SK-N-SH (cell line): ENCODE measurements around the gene TESMIN. TPM values are rescaled to one million over a fixed set of nuclear protein-coding genes. Genes with fewer than 3 reads are reported as not detected.

Experiments used
- CTCF ChIA-PET: fragments of 300-600, 350-600 bp; formaldehyde crosslinking; extraction: SDS; loops from one replicate; lab custom pipeline; 2021; lab: Yijun Ruan, JAX
- POLR2A ChIA-PET: fragments of 350-600 bp; sonication (Branson Sonifier 250); formaldehyde crosslinking; extraction: SDS; loops from one replicate; lab custom pipeline; 2020; ENCODE audit warnings: antibody characterized with exemption, inconsistent platforms; lab: Yijun Ruan, JAX
- DNase-seq: peaks from one replicate; pipeline ENCODE4 v3.0.0; 2012
- H2AFZ ChIP-seq: fragments of 200-600 bp; sonication (generic); 2 replicates; pipeline ENCODE4 v1.8.1; 2016; ENCODE audit warnings: antibody characterized with exemption, mild to moderate bottlenecking, low read depth
- H3F3A ChIP-seq: fragments of 200-600 bp; sonication (generic); replicated peaks from 2 replicates; pipeline ENCODE3; 2016; ENCODE audit warnings: antibody characterized with exemption, mild to moderate bottlenecking; ENCODE audit not compliant: insufficient read depth
- H3K27ac ChIP-seq, 2 experiments: fragments of 200-500 bp in 1 of 2; fragments of 200-600 bp in 1 of 2; sonication (Bioruptor generic) in 1 of 2; sonication (generic), shearing (Covaris generic) in 1 of 2; 2 replicates each; pipeline versions ENCODE4 v1.5.1 to v1.6.1; 2014 to 2016; ENCODE audit warnings: low read depth in 2 of 2, inconsistent platforms in 1 of 2, low read length in 1 of 2, mild to moderate bottlenecking in 1 of 2, mixed read lengths in 1 of 2
- H3K27me3 ChIP-seq: fragments of 200-600 bp; sonication (generic), shearing (Covaris generic); 2 replicates; pipeline ENCODE4 v1.6.1; 2016; ENCODE audit warnings: mixed run types; ENCODE audit not compliant: insufficient read depth
- H3K36me3 ChIP-seq, 2 experiments: fragments of 200-500 bp in 1 of 2; fragments of 200-600 bp in 1 of 2; sonication (Bioruptor generic) in 1 of 2; sonication (generic) in 1 of 2; replicated peaks in 1 of 2; 2 replicates each; pipeline versions ENCODE3 to v1.5.1; 2014 to 2016; ENCODE audit warnings: low read length in 1 of 2, mild to moderate bottlenecking in 1 of 2; ENCODE audit not compliant: insufficient read depth in 2 of 2, control insufficient read depth in 1 of 2
- H3K4me1 ChIP-seq, 2 experiments: fragments of 200-500 bp in 1 of 2; fragments of 200-600 bp in 1 of 2; sonication (Bioruptor generic) in 1 of 2; sonication (generic), shearing (Covaris generic) in 1 of 2; 2 replicates each; pipeline versions ENCODE4 v1.5.1 to v1.6.1; 2014 to 2016; ENCODE audit warnings: low read depth in 1 of 2, low read length in 1 of 2, mixed run types in 1 of 2; ENCODE audit not compliant: insufficient read depth in 2 of 2, control insufficient read depth in 1 of 2
- H3K4me2 ChIP-seq: fragments of 200-600 bp; sonication (generic), shearing (Covaris generic); 2 replicates; pipeline ENCODE4 v1.6.1; 2017; ENCODE audit warnings: mixed run types
- H3K4me3 ChIP-seq, 2 experiments: fragments of 200-500 bp in 1 of 2; fragments of 200-600 bp in 1 of 2; sonication (Bioruptor generic) in 1 of 2; sonication (generic), shearing (Covaris generic) in 1 of 2; 2 replicates each; pipeline versions ENCODE4 v1.5.1 to v1.8.1; 2014 to 2016; ENCODE audit warnings: low read depth in 2 of 2, inconsistent platforms in 1 of 2, low read length in 1 of 2, mild to moderate bottlenecking in 1 of 2, mixed read lengths in 1 of 2, moderate library complexity in 1 of 2
- H3K79me2 ChIP-seq: fragments of 200-600 bp; sonication (generic); 2 replicates; pipeline ENCODE4 v1.8.1; 2017; ENCODE audit warnings: mild to moderate bottlenecking; ENCODE audit not compliant: insufficient read depth
- H3K9ac ChIP-seq: fragments of 200-600 bp; sonication (generic); 2 replicates; pipeline ENCODE4 v1.6.1; 2017; ENCODE audit warnings: mixed run types
- H3K9me2 ChIP-seq: fragments of 200-600 bp; sonication (generic); 2 replicates; pipeline ENCODE4 v1.6.1; 2017; ENCODE audit warnings: mixed run types
- H3K9me3 ChIP-seq: fragments of 200-600 bp; sonication (generic); 2 replicates; pipeline ENCODE4 v1.6.1; 2017; ENCODE audit warnings: mixed run types, mild to moderate bottlenecking, moderate library complexity
- H4K20me1 ChIP-seq: fragments of 200-600 bp; sonication (generic); 2 replicates; pipeline ENCODE4 v1.6.1; 2017; ENCODE audit warnings: mild to moderate bottlenecking, mixed run types; ENCODE audit not compliant: insufficient read depth
- CHD2 ChIP-seq: fragments of 150-350 bp; IDR thresholded peaks from 2 replicates; pipeline ENCODE4 v1.6.1; 2018; ENCODE audit warnings: low read length; ENCODE audit not compliant: partially characterized antibody
- EZH2phosphoT487 ChIP-seq: fragments of 200-600 bp; sonication (generic); IDR thresholded peaks from 2 replicates; pipeline ENCODE4 v1.6.1; 2017; ENCODE audit warnings: low read depth, mixed run types, mild to moderate bottlenecking, antibody characterized with exemption, moderate library complexity, borderline replicate concordance
- FOXJ3 ChIP-seq: sonication (generic); formaldehyde crosslinking; IDR thresholded peaks from 2 replicates; pipeline ENCODE4 v1.5.1; 2020; ENCODE audit warnings: mild to moderate bottlenecking, missing genetic modification reagents
- GATA2 ChIP-seq: sonication (generic); formaldehyde crosslinking; IDR thresholded peaks from 2 replicates; pipeline ENCODE4 v1.5.0; 2020; ENCODE audit warnings: mild to moderate bottlenecking, missing genetic modification reagents
- JUND ChIP-seq: IDR thresholded peaks from 2 replicates; pipeline ENCODE4 v1.4.0; 2012
- NFIC ChIP-seq: IDR thresholded peaks from 2 replicates; pipeline ENCODE4 v1.4.0; 2012; ENCODE audit warnings: borderline replicate concordance
- NRF1 ChIP-seq: IDR thresholded peaks from 2 replicates; pipeline ENCODE4 v1.6.1; 2012; ENCODE audit warnings: low read depth, mild to moderate bottlenecking, low read length
- POLR2AphosphoS5 ChIP-seq: IDR thresholded peaks from 2 replicates; pipeline ENCODE4 v1.6.1; 2012; ENCODE audit warnings: low read depth, low read length
- RAD21 ChIP-seq: IDR thresholded peaks from 2 replicates; pipeline ENCODE4 v1.6.1; 2012; ENCODE audit warnings: mild to moderate bottlenecking, low read length
- RCOR1 ChIP-seq: fragments of 150-350 bp; IDR thresholded peaks from 2 replicates; pipeline ENCODE4 v1.6.1; 2017; ENCODE audit warnings: antibody characterized with exemption, low read length
- RFX5 ChIP-seq: IDR thresholded peaks from 2 replicates; pipeline ENCODE4 v1.6.1; 2012; ENCODE audit warnings: mild to moderate bottlenecking, improper control_type of control experiment, low read length
- RXRA ChIP-seq: IDR thresholded peaks from 2 replicates; pipeline ENCODE4 v1.4.0; 2012; ENCODE audit warnings: low read depth, mild to moderate bottlenecking, borderline replicate concordance
- SMC3 ChIP-seq: IDR thresholded peaks from 2 replicates; pipeline ENCODE4 v1.6.1; 2012; ENCODE audit warnings: low read depth, low read length, improper control_type of control experiment
- TAF1 ChIP-seq: IDR thresholded peaks from 2 replicates; pipeline ENCODE4 v1.6.1; 2012; ENCODE audit warnings: low read depth, mild to moderate bottlenecking, low read length, moderate library complexity, borderline replicate concordance
- YY1 ChIP-seq: IDR thresholded peaks from 2 replicates; pipeline ENCODE4 v1.4.0; 2012; ENCODE audit warnings: low read depth, mild to moderate bottlenecking
- WGBS: methylation state at CpG from one replicate; pipeline ENCODE4 v1.1.6; 2017; ENCODE audit warnings: low lambda C conversion rate; 5-methylcytosine and 5-hydroxymethylcytosine counted together
- polyA plus RNA-seq, 3 experiments: library from polyadenylated mRNA; depleted of rRNA; stranded (reverse); fragments of >200 nt; gene quantifications; 2 replicates each; pipeline ENCODE4 v1.2.3, GENCODE V29; 2012
- TF ChIP-seq, protein P1 (sequence below): IDR thresholded peaks from 2 replicates; pipeline ENCODE4 v1.4.0; 2012; ENCODE audit warnings: low read depth
- TF ChIP-seq, protein P2 (sequence below): IDR thresholded peaks from 2 replicates; pipeline ENCODE4 v1.4.0; 2012; ENCODE audit warnings: low read depth, borderline replicate concordance
- TF ChIP-seq, protein P3 (sequence below): fragments of 150-350 bp; IDR thresholded peaks from 2 replicates; pipeline ENCODE4 v1.6.1; 2017; ENCODE audit warnings: antibody characterized with exemption, low read length, low read depth, borderline replicate concordance
- TF ChIP-seq, protein P4 (sequence below): IDR thresholded peaks from 2 replicates; pipeline ENCODE4 v1.6.1; 2012; ENCODE audit warnings: mild to moderate bottlenecking, low read depth, low read length, moderate library complexity

The TESMIN gene
- polyA plus RNA-seq, 1 of the 3 experiments (the other 2 are of a cell fraction), result 3.5 TPM

DNA sequence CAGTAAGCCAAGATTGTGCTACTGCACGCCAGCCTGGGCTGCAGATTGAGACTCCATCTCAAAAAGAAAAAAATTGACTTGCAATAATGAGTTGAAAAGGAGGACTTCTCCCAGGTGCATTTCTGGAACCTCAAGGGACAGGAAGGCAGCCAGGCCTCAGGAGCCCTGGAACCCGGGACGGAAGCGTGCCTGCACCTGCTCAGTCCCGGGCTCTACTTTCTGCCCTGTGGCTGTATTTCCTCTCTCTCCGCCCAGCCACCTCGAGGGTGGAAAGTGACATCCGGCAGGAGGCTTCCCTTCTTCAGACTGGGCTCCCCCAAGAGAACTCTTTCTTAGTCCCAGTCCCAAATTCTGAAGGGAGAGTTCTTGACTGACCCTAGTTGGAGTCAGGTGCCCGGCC lies 87.2 kb downstream of the TESMIN start:
- no peaks in the 10 kb centered on the region for H4K20me1 ChIP-seq
- peaks cover 5% of the 10 kb centered on the region for H3F3A ChIP-seq
- H3K36me3 ChIP-seq, result no peaks in the 10 kb centered on the region
- ChIA-PET POLR2A (no interaction called here), CTCF (interaction anchor here (1.2 kb wide), 1 partner anchor 226 kb away, joined by 3 read pairs; no protein-coding TSS in a partner anchor)
- TF ChIP-seq, protein P1, sequence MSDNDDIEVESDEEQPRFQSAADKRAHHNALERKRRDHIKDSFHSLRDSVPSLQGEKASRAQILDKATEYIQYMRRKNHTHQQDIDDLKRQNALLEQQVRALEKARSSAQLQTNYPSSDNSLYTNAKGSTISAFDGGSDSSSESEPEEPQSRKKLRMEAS, result no peak
- no peak for TF ChIP-seq RCOR1
- no peak for TF ChIP-seq SMC3
- TF ChIP-seq RFX5, result no peak
- no peak for TF ChIP-seq NFIC
- no peak for TF ChIP-seq RAD21
- no peak for TF ChIP-seq EZH2phosphoT487
- TF ChIP-seq, protein P2, sequence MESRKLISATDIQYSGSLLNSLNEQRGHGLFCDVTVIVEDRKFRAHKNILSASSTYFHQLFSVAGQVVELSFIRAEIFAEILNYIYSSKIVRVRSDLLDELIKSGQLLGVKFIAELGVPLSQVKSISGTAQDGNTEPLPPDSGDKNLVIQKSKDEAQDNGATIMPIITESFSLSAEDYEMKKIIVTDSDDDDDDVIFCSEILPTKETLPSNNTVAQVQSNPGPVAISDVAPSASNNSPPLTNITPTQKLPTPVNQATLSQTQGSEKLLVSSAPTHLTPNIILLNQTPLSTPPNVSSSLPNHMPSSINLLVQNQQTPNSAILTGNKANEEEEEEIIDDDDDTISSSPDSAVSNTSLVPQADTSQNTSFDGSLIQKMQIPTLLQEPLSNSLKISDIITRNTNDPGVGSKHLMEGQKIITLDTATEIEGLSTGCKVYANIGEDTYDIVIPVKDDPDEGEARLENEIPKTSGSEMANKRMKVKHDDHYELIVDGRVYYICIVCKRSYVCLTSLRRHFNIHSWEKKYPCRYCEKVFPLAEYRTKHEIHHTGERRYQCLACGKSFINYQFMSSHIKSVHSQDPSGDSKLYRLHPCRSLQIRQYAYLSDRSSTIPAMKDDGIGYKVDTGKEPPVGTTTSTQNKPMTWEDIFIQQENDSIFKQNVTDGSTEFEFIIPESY, result no peak
- no peak for TF ChIP-seq JUND
- TF ChIP-seq TAF1, result no peak
- TF ChIP-seq NRF1, result no peak
- no peak for TF ChIP-seq YY1
- TF ChIP-seq GATA2 (CRISPR knock-in tag), result no peak
- TF ChIP-seq FOXJ3 (CRISPR knock-in tag), result no peak
- no peak for TF ChIP-seq POLR2AphosphoS5
- TF ChIP-seq, protein P3, sequence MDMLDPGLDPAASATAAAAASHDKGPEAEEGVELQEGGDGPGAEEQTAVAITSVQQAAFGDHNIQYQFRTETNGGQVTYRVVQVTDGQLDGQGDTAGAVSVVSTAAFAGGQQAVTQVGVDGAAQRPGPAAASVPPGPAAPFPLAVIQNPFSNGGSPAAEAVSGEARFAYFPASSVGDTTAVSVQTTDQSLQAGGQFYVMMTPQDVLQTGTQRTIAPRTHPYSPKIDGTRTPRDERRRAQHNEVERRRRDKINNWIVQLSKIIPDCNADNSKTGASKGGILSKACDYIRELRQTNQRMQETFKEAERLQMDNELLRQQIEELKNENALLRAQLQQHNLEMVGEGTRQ, result no peak
- TF ChIP-seq RXRA, result no peak
- no peak for TF ChIP-seq CHD2
- TF ChIP-seq, protein P4, sequence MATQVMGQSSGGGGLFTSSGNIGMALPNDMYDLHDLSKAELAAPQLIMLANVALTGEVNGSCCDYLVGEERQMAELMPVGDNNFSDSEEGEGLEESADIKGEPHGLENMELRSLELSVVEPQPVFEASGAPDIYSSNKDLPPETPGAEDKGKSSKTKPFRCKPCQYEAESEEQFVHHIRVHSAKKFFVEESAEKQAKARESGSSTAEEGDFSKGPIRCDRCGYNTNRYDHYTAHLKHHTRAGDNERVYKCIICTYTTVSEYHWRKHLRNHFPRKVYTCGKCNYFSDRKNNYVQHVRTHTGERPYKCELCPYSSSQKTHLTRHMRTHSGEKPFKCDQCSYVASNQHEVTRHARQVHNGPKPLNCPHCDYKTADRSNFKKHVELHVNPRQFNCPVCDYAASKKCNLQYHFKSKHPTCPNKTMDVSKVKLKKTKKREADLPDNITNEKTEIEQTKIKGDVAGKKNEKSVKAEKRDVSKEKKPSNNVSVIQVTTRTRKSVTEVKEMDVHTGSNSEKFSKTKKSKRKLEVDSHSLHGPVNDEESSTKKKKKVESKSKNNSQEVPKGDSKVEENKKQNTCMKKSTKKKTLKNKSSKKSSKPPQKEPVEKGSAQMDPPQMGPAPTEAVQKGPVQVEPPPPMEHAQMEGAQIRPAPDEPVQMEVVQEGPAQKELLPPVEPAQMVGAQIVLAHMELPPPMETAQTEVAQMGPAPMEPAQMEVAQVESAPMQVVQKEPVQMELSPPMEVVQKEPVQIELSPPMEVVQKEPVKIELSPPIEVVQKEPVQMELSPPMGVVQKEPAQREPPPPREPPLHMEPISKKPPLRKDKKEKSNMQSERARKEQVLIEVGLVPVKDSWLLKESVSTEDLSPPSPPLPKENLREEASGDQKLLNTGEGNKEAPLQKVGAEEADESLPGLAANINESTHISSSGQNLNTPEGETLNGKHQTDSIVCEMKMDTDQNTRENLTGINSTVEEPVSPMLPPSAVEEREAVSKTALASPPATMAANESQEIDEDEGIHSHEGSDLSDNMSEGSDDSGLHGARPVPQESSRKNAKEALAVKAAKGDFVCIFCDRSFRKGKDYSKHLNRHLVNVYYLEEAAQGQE, result no peak
- H3K4me3 ChIP-seq, result no peak overlapping the region
- no peaks in the 10 kb centered on the region for H3K9me2 ChIP-seq
- H3K9ac ChIP-seq, result no peak overlapping the region
- DNase-seq, result no peak
- H3K4me2 ChIP-seq, result no peak overlapping the region
- H3K79me2 ChIP-seq, result no peaks in the 10 kb centered on the region
- WGBS, result 79% methylated on average over 9 of the region's 9 CpGs
- H3K27ac ChIP-seq, result no peak overlapping the region; a peak in 1 of 4 replicates
- no peak overlapping the region for H2AFZ ChIP-seq
- peaks cover 9% of the 10 kb centered on the region; the same call in 1 of the 2 replicates for H3K27me3 ChIP-seq
- H3K4me1 ChIP-seq, result peaks cover 5 to 58% of the 10 kb centered on the region in 2 experiments; a peak in 3 of 4 replicates
- H3K9me3 ChIP-seq, result no peaks in the 10 kb centered on the region
